ENCODE data around the gene LFNG.
A peak's percentile ranks its signal among the peaks of the same experiment; 100 is the strongest.

LFNG gene, protein sequence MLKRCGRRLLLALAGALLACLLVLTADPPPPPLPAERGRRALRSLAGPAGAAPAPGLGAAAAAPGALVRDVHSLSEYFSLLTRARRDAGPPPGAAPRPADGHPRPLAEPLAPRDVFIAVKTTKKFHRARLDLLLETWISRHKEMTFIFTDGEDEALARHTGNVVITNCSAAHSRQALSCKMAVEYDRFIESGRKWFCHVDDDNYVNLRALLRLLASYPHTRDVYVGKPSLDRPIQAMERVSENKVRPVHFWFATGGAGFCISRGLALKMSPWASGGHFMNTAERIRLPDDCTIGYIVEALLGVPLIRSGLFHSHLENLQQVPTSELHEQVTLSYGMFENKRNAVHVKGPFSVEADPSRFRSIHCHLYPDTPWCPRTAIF

DNA sequence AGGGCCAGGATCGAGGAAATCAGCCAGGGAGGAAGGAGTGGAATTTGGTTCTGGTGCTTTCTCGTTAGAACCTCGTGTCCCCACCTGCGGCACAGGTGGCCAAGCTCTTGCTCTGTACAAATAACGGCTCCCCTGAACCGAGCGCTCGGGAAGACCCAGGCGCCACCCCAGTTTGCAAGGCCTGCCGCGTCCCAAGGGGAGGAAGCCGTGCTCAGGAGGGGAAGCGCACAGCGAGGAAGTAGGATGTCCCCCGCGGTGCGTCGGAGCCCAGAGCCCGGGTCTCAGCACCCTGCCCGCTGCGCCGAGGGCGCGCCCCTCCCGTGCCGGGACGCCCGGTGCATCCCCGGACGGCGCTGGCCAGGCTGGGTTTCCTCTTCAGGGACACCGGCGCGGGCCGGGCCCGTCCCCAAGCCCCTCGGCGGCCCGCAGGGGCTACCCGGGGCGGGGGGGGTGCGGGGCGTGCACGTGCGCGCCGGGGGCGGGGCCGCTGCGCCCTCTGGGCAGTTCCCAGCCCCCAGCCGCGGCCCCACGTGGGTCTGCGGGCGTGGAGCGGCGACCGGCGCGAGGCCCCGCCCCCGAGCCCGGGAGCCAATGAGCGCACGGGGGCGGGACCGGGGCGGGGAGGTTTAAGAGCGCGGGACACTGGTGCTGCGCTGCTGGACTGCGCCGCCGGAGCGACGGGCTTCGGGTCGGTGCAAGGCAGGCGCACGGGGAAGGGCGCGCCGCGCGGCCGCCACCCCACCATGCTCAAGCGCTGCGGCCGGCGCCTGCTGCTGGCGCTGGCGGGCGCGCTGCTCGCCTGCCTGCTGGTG is at the start of gene LFNG:
Gene LFNG (plus strand): TSS at position 656 of the 812 bp plus-strand sequence. CDS start 88 bp downstream, at position 744.
- Histone ChIP-seq H3K27ac (ENCODE audit: low read depth in 2 of 2, low read length in 2 of 2) (peak within 1 kb of the TSS; percentile 98 to 99), H3K4me1 (ENCODE audit: control insufficient read depth in 2 of 2, insufficient read depth in 2 of 2, low read length in 2 of 2) (peaks cover 34 to 45% of the 10 kb centered on the region in 2 donors), H3K9me3 (ENCODE audit: control insufficient read depth in 2 of 2, low read length in 2 of 2) (no peaks in the 10 kb centered on the region), H3K27me3 (ENCODE audit: control insufficient read depth in 2 of 2, insufficient read depth in 2 of 2, low read length in 2 of 2) (no peaks in the 10 kb centered on the region), H3K4me3 (ENCODE audit: low read length in 2 of 2) (peak within 1 kb of the TSS; percentile 83 to 87), H3K9ac (ENCODE audit: low read depth in 1 of 2, low read length in 2 of 2) (peak within 1 kb of the TSS; percentile 65 to 94), H3K36me3 (ENCODE audit: control insufficient read depth in 2 of 2, insufficient read depth in 2 of 2, low read length in 2 of 2) (no peaks in the 10 kb centered on the region)

DNA sequence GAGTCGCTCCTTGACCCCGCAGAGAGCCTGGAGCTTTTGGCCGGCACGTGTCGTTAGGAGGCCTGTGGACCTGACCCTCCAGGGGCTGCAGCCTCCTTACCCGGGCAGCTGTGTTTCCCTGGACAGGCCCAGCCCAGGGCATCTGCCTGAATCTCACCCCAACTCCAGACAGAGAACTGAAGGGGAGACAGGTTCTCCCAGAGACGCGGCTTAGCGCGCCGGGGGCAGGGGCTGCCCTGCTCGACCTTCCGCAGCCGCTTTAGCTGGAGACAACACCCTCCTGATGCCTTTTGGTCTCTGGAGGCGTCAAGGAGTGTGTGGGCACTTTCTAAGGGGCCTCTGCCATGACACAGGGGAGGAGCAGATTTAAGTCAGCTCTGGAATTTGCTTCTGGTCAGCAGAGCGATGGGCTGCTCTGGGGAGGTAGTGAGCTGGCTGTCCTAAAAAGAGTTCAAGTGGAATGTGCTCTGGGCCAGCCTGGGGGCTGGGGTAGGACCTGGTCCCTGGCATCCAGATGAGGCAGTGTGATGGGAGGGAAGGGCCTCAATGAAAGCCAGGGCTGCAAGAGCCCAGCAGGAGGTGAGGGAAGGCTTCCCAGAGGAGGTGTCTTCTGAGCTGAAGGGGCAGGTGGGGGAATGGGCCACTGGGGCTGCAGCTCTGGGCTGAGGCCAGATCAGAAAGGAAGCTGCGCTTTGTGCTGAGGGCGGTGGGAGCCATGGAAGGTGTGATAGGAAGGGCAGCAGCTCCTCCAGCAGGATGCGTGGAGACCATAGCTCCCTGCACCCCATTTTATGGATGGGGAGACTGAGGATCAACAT is 49.2 kb upstream of the LFNG start:
- Histone ChIP-seq H3K27ac (ENCODE audit: low read depth in 2 of 2, low read length in 2 of 2) (no peak overlapping the region), H3K4me3 (ENCODE audit: low read length in 2 of 2) (no peak overlapping the region), H3K4me1 (ENCODE audit: control insufficient read depth in 2 of 2, insufficient read depth in 2 of 2, low read length in 2 of 2) (peaks cover 0 to 3% of the 10 kb centered on the region in 2 donors), H3K27me3 (ENCODE audit: control insufficient read depth in 2 of 2, insufficient read depth in 2 of 2, low read length in 2 of 2) (no peaks in the 10 kb centered on the region), H3K9ac (ENCODE audit: low read depth in 1 of 2, low read length in 2 of 2) (no peak overlapping the region), H3K36me3 (ENCODE audit: control insufficient read depth in 2 of 2, insufficient read depth in 2 of 2, low read length in 2 of 2) (no peaks in the 10 kb centered on the region), H3K9me3 (ENCODE audit: control insufficient read depth in 2 of 2, low read length in 2 of 2) (no peaks in the 10 kb centered on the region)

DNA sequence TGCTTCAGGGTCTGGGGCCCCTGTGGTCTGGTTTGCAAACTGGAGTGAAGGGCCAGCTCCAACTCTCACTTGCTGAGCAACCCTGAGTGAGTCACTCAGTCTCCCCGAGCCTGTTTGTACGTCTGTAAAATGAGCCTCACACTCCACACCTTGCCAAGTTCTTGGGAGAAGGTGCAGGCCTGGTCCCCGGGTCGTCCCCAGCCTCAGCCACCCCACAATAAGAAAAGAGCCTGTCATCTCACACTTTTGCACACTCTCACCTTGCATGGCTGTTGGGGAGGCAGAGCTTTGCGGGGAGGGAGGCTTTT is 48.6 kb upstream of the LFNG start:
- H3K36me3 ChIP-seq (ENCODE audit: control insufficient read depth in 2 of 2, insufficient read depth in 2 of 2, low read length in 2 of 2): no peaks in the 10 kb centered on the region
- no peaks in the 10 kb centered on the region for H3K27me3 ChIP-seq (ENCODE audit: control insufficient read depth in 2 of 2, insufficient read depth in 2 of 2, low read length in 2 of 2)
- peaks cover 0 to 3% of the 10 kb centered on the region in 2 donors for H3K4me1 ChIP-seq (ENCODE audit: control insufficient read depth in 2 of 2, insufficient read depth in 2 of 2, low read length in 2 of 2)
- no peak overlapping the region for H3K4me3 ChIP-seq (ENCODE audit: low read length in 2 of 2)
- H3K9me3 ChIP-seq (ENCODE audit: control insufficient read depth in 2 of 2, low read length in 2 of 2): no peaks in the 10 kb centered on the region
- no peak overlapping the region for H3K9ac ChIP-seq (ENCODE audit: low read depth in 1 of 2, low read length in 2 of 2)
- no peak overlapping the region for H3K27ac ChIP-seq (ENCODE audit: low read depth in 2 of 2, low read length in 2 of 2)

DNA sequence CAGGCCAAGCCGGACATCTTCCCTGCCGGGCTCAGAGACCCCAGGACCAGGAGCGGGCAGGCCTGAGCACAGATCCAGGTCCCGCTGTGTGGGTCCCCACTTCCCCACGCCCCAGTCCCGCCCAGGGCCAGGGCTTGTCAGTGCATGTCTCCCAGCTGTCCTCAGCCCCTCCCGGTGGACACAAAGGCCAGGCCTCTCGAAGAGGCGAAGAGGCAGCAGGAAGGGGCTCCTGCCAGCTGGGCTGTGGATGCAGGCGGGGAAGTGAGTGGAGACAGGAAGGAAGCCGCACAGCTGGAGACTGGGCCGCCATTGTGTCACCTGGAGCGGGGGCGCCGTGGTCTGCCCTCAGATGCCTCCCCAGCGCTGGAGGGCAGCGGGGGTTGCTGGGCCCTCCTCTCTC is 48.2 kb upstream of the LFNG start:
- no peaks in the 10 kb centered on the region for H3K9me3 ChIP-seq (ENCODE audit: control insufficient read depth in 2 of 2, low read length in 2 of 2)
- no peak overlapping the region for H3K4me3 ChIP-seq (ENCODE audit: low read length in 2 of 2)
- H3K27ac ChIP-seq (ENCODE audit: low read depth in 2 of 2, low read length in 2 of 2): no peak overlapping the region
- no peaks in the 10 kb centered on the region for H3K36me3 ChIP-seq (ENCODE audit: control insufficient read depth in 2 of 2, insufficient read depth in 2 of 2, low read length in 2 of 2)
- peaks cover 0 to 3% of the 10 kb centered on the region in 2 donors for H3K4me1 ChIP-seq (ENCODE audit: control insufficient read depth in 2 of 2, insufficient read depth in 2 of 2, low read length in 2 of 2)
- no peak overlapping the region for H3K9ac ChIP-seq (ENCODE audit: low read depth in 1 of 2, low read length in 2 of 2)
- no peaks in the 10 kb centered on the region for H3K27me3 ChIP-seq (ENCODE audit: control insufficient read depth in 2 of 2, insufficient read depth in 2 of 2, low read length in 2 of 2)

DNA sequence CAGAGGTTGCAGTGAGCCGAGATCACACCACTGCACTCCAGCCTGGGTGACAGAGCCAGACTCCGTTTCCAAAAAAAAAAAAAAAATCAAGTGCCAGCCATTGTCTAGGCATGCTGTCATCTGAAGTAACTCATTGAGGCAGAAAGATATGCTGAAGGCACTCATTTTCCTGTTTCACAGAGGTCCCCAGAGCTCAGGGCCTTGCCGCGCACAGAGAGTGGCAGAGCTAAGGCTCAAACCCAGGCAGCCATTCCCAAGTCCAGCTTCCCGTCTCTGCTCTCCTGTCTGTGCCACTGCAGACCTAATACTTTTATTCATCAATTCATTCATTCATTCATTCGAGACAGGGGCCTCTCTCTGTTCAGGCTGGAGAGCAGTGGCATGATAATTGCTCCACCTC is 46.8 kb upstream of the LFNG start:
- Histone ChIP-seq H3K27me3 (ENCODE audit: control insufficient read depth in 2 of 2, insufficient read depth in 2 of 2, low read length in 2 of 2) (no peaks in the 10 kb centered on the region), H3K9me3 (ENCODE audit: control insufficient read depth in 2 of 2, low read length in 2 of 2) (no peaks in the 10 kb centered on the region), H3K4me3 (ENCODE audit: low read length in 2 of 2) (no peak overlapping the region), H3K27ac (ENCODE audit: low read depth in 2 of 2, low read length in 2 of 2) (no peak overlapping the region), H3K9ac (ENCODE audit: low read depth in 1 of 2, low read length in 2 of 2) (no peak overlapping the region), H3K36me3 (ENCODE audit: control insufficient read depth in 2 of 2, insufficient read depth in 2 of 2, low read length in 2 of 2) (no peaks in the 10 kb centered on the region), H3K4me1 (ENCODE audit: control insufficient read depth in 2 of 2, insufficient read depth in 2 of 2, low read length in 2 of 2) (peaks cover 6 to 11% of the 10 kb centered on the region in 2 donors)

DNA sequence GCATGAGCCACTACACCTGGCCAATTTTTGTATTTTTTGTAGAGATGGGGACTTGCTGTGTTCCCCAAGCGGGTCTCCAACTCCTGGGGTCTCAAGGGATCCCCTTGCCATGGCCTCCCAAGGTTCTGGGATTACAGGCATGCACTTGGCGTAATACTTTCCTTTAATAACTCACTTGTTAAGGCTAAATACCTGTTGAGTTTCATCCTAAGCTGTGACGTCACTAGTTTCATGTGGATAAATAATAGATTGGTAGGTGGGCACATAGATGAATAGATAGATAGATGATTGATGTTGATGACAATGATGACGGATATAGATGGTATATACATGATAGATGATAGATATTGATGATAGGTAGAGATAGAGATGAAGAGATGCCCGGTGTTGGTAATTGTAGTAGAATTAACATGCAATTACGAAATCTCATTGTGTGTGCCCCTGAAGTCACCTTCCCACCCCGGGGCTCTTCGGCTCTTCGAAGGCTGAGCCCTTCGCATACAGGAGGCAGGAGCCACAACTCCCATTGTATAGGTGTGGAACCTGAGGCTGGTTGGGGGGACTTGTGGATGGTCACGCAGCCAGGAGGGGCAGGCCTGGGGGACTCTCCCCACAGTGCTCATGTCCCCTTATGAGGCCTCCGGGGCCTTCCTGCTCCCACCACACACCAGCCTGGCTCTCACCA is 45.9 kb upstream of the LFNG start:
- no peaks in the 10 kb centered on the region for H3K9me3 ChIP-seq (ENCODE audit: control insufficient read depth in 2 of 2, low read length in 2 of 2)
- H3K4me1 ChIP-seq (ENCODE audit: control insufficient read depth in 2 of 2, insufficient read depth in 2 of 2, low read length in 2 of 2): peaks cover 12 to 20% of the 10 kb centered on the region in 2 donors
- no peaks in the 10 kb centered on the region for H3K36me3 ChIP-seq (ENCODE audit: control insufficient read depth in 2 of 2, insufficient read depth in 2 of 2, low read length in 2 of 2)
- no peak overlapping the region for H3K4me3 ChIP-seq (ENCODE audit: low read length in 2 of 2)
- H3K27me3 ChIP-seq (ENCODE audit: control insufficient read depth in 2 of 2, insufficient read depth in 2 of 2, low read length in 2 of 2): no peaks in the 10 kb centered on the region
- H3K9ac ChIP-seq (ENCODE audit: low read depth in 1 of 2, low read length in 2 of 2): no peak overlapping the region
- H3K27ac ChIP-seq (ENCODE audit: low read depth in 2 of 2, low read length in 2 of 2): no peak overlapping the region

DNA sequence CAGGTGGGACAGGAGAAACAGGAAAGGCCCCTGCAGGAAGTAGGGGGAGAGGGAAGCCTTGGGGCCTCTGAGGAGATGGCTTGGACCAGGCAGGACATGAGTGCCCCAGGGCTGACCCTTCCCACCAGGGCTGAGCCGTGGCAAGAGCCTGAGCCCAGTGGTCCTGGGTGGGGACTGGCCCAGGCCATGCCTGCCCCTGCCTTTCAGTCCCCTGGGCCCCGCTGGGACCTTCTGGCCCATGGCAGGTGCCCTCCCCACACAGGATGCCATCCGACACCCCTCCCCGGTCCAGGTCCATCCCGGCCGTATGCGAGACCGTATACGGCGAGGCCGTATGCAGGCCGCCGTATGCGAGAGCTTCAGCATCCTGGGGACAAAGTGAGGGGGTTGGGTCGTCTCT is 45.4 kb upstream of the LFNG start:
- Histone ChIP-seq H3K36me3 (ENCODE audit: control insufficient read depth in 2 of 2, insufficient read depth in 2 of 2, low read length in 2 of 2) (no peaks in the 10 kb centered on the region), H3K9ac (ENCODE audit: low read depth in 1 of 2, low read length in 2 of 2) (no peak overlapping the region), H3K27me3 (ENCODE audit: control insufficient read depth in 2 of 2, insufficient read depth in 2 of 2, low read length in 2 of 2) (peaks cover 0 to under 1% of the 10 kb centered on the region in 2 donors), H3K27ac (ENCODE audit: low read depth in 2 of 2, low read length in 2 of 2) (no peak overlapping the region), H3K9me3 (ENCODE audit: control insufficient read depth in 2 of 2, low read length in 2 of 2) (no peaks in the 10 kb centered on the region), H3K4me1 (ENCODE audit: control insufficient read depth in 2 of 2, insufficient read depth in 2 of 2, low read length in 2 of 2) (peaks cover 16 to 26% of the 10 kb centered on the region in 2 donors), H3K4me3 (ENCODE audit: low read length in 2 of 2) (no peak overlapping the region)

DNA sequence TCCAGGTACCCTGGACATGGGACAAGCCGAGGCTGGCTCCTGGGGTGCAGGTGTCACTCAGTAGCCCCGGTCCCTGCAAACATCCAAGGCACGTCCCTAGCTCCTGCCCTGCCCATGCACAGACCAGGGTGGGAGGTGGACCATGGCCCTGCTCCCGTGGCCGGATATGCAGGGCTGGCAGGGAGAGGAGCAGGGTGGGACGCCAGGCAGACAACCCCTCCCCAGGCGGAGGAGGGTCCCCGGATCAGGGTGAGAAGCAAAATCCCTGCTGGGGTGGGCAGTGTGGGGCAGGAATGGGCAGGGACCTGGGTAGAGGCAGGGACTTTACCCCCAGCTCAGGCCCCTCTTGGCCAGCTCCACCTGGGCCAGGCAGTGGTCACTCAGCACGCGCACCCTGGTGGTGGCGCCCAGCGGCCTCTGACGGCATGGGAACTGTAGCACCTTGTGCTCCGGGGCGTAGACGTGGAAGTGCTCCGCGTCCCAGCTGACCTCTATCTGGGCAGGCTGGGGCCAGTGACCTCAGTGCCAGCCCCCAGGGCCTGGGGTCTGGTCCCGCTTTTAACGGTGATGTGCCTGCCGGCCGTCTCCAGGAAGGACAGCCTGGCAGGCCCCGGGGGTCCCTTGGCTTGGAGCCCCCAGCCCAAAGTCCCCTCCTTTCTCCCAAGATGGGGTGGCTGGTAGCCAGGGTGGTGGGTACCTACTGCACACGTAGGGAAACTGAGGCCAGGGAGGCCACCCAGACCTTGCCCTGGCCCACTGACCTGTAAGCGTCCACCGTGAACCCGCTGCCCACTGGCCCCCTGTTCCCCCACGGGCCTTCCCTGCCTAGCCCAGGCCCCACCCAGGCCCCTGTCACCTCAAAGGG is 44.5 kb upstream of the LFNG start:
- H3K36me3 ChIP-seq (ENCODE audit: control insufficient read depth in 2 of 2, insufficient read depth in 2 of 2, low read length in 2 of 2): no peaks in the 10 kb centered on the region
- H3K4me3 ChIP-seq (ENCODE audit: low read length in 2 of 2): no peak overlapping the region
- no peak overlapping the region for H3K9ac ChIP-seq (ENCODE audit: low read depth in 1 of 2, low read length in 2 of 2)
- H3K9me3 ChIP-seq (ENCODE audit: control insufficient read depth in 2 of 2, low read length in 2 of 2): no peaks in the 10 kb centered on the region
- no peak overlapping the region for H3K27ac ChIP-seq (ENCODE audit: low read depth in 2 of 2, low read length in 2 of 2)
- H3K27me3 ChIP-seq (ENCODE audit: control insufficient read depth in 2 of 2, insufficient read depth in 2 of 2, low read length in 2 of 2): peaks cover 0 to 4% of the 10 kb centered on the region in 2 donors
- peaks cover 16 to 26% of the 10 kb centered on the region in 2 donors for H3K4me1 ChIP-seq (ENCODE audit: control insufficient read depth in 2 of 2, insufficient read depth in 2 of 2, low read length in 2 of 2)

DNA sequence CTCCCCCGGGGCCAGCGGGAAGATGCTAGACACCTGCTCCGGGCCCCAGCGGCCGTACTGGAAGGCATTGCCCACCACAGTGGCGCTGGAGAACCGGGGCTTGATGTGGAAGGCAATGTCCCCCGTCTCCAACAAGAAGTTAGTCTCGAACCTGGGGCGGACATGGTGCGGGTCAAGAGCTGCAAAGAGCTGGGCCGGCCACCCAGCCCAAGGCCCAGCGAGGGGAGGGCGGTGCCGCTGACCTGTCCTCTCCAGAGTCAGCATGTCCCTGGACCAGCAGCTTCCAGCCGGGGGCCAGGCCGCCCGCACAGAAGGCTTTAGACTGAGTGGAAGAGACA is 43.9 kb upstream of the LFNG start:
- no peaks in the 10 kb centered on the region for H3K36me3 ChIP-seq (ENCODE audit: control insufficient read depth in 2 of 2, insufficient read depth in 2 of 2, low read length in 2 of 2)
- peaks cover 0 to 4% of the 10 kb centered on the region in 2 donors for H3K27me3 ChIP-seq (ENCODE audit: control insufficient read depth in 2 of 2, insufficient read depth in 2 of 2, low read length in 2 of 2)
- peaks cover 16 to 26% of the 10 kb centered on the region in 2 donors for H3K4me1 ChIP-seq (ENCODE audit: control insufficient read depth in 2 of 2, insufficient read depth in 2 of 2, low read length in 2 of 2)
- no peaks in the 10 kb centered on the region for H3K9me3 ChIP-seq (ENCODE audit: control insufficient read depth in 2 of 2, low read length in 2 of 2)
- no peak overlapping the region for H3K9ac ChIP-seq (ENCODE audit: low read depth in 1 of 2, low read length in 2 of 2)
- H3K4me3 ChIP-seq (ENCODE audit: low read length in 2 of 2): no peak overlapping the region
- no peak overlapping the region for H3K27ac ChIP-seq (ENCODE audit: low read depth in 2 of 2, low read length in 2 of 2)
